HEK293 (cell line): Measurements from ENCODE around the gene GPAM.

Experiments
- GLIS2 ChIP-seq: fragments of 450-650 bp; formaldehyde crosslinking; IDR thresholded peaks from 2 replicates; pipeline ENCODE4 v1.5.1; 2016; ENCODE audit warnings: missing biosample characterization, missing genetic modification characterization
- KLF7 ChIP-seq: fragments of 450-650 bp; formaldehyde crosslinking; IDR thresholded peaks from 2 replicates; pipeline ENCODE4 v1.5.1; 2016; ENCODE audit warnings: missing biosample characterization, missing genetic modification characterization, borderline replicate concordance
- TCF7L2 ChIP-seq: IDR thresholded peaks from 2 replicates; pipeline ENCODE4 v1.6.1; 2011; ENCODE audit warnings: low read depth, mild to moderate bottlenecking, inconsistent platforms, low read length, moderate library complexity, borderline replicate concordance
- ZBTB21 ChIP-seq: fragments of 450-650 bp; formaldehyde crosslinking; IDR thresholded peaks from 2 replicates; pipeline ENCODE4 v1.5.1; 2017; ENCODE audit warnings: missing biosample characterization, missing genetic modification characterization
- ZEB2 ChIP-seq: fragments of 450-650 bp; formaldehyde crosslinking; IDR thresholded peaks from 2 replicates; pipeline ENCODE4 v1.5.1; 2016; ENCODE audit warnings: missing biosample characterization, missing genetic modification characterization
- ZFP3 ChIP-seq: fragments of 450-650 bp; formaldehyde crosslinking; IDR thresholded peaks from 2 replicates; pipeline ENCODE4 v1.5.1; 2016; ENCODE audit warnings: low read depth, missing biosample characterization, missing genetic modification characterization
- ZFP37 ChIP-seq: fragments of 450-650 bp; formaldehyde crosslinking; IDR thresholded peaks from 2 replicates; pipeline ENCODE4 v1.5.1; 2016; ENCODE audit warnings: missing biosample characterization, missing genetic modification characterization
- ZIC2 ChIP-seq: fragments of 450-650 bp; formaldehyde crosslinking; IDR thresholded peaks from 2 replicates; pipeline ENCODE4 v1.5.1; 2016; ENCODE audit warnings: missing biosample characterization, missing genetic modification characterization
- ZNF121 ChIP-seq: fragments of 450-650 bp; formaldehyde crosslinking; IDR thresholded peaks from 2 replicates; pipeline ENCODE4 v1.5.1; 2016; ENCODE audit warnings: missing biosample characterization, missing genetic modification characterization
- ZNF132 ChIP-seq: fragments of 450-650 bp; formaldehyde crosslinking; IDR thresholded peaks from 2 replicates; pipeline ENCODE4 v1.5.1; 2017; ENCODE audit warnings: missing biosample characterization, missing genetic modification characterization, borderline replicate concordance
- ZNF140 ChIP-seq: fragments of 450-650 bp; formaldehyde crosslinking; IDR thresholded peaks from 2 replicates; pipeline ENCODE4 v1.5.1; 2016; ENCODE audit warnings: missing biosample characterization, missing genetic modification characterization
- ZNF174 ChIP-seq: fragments of 450-650 bp; formaldehyde crosslinking; IDR thresholded peaks from 2 replicates; pipeline ENCODE4 v1.5.0; 2017; ENCODE audit warnings: missing biosample characterization, mild to moderate bottlenecking, missing genetic modification characterization
- ZNF184 ChIP-seq: fragments of 450-650 bp; IDR thresholded peaks from 2 replicates; pipeline ENCODE4 v1.5.1; 2018; ENCODE audit warnings: missing biosample characterization, mild to moderate bottlenecking, missing genetic modification characterization
- ZNF2 ChIP-seq: fragments of 450-650 bp; formaldehyde crosslinking; IDR thresholded peaks from 2 replicates; pipeline ENCODE4 v1.5.1; 2016; ENCODE audit warnings: missing biosample characterization, missing genetic modification characterization
- ZNF248 ChIP-seq: fragments of 450-650 bp; formaldehyde crosslinking; IDR thresholded peaks from 2 replicates; pipeline ENCODE4 v1.5.1; 2017; ENCODE audit warnings: missing biosample characterization, missing genetic modification characterization
- ZNF302 ChIP-seq: fragments of 450-650 bp; formaldehyde crosslinking; IDR thresholded peaks from 2 replicates; pipeline ENCODE4 v1.5.1; 2016; ENCODE audit warnings: missing biosample characterization, missing genetic modification characterization, low read depth
- ZNF311 ChIP-seq: fragments of 450-650 bp; formaldehyde crosslinking; IDR thresholded peaks from 2 replicates; pipeline ENCODE4 v1.5.1; 2017; ENCODE audit warnings: missing biosample characterization, missing genetic modification characterization, borderline replicate concordance
- ZNF350 ChIP-seq: fragments of 450-650 bp; formaldehyde crosslinking; IDR thresholded peaks from 2 replicates; pipeline ENCODE4 v1.5.0; 2017; ENCODE audit warnings: missing biosample characterization, mild to moderate bottlenecking, missing genetic modification characterization
- ZNF354C ChIP-seq: fragments of 450-650 bp; formaldehyde crosslinking; IDR thresholded peaks from 2 replicates; pipeline ENCODE4 v1.5.1; 2016; ENCODE audit warnings: missing biosample characterization, missing genetic modification characterization, low read depth, borderline replicate concordance
- ZNF366 ChIP-seq: fragments of 450-650 bp; formaldehyde crosslinking; conservative IDR thresholded peaks from 2 replicates; pipeline ENCODE4 v1.5.1; 2016; ENCODE audit warnings: missing biosample characterization, missing genetic modification characterization
- ZNF501 ChIP-seq: fragments of 450-650 bp; formaldehyde crosslinking; IDR thresholded peaks from 2 replicates; pipeline ENCODE4 v1.5.1; 2016; ENCODE audit warnings: missing biosample characterization, missing genetic modification characterization
- ZNF549 ChIP-seq: fragments of 450-650 bp; IDR thresholded peaks from 2 replicates; pipeline ENCODE4 v1.5.1; 2018; ENCODE audit warnings: missing biosample characterization, missing genetic modification characterization, mild to moderate bottlenecking, inconsistent platforms, moderate library complexity
- ZNF776 ChIP-seq: fragments of 450-650 bp; formaldehyde crosslinking; IDR thresholded peaks from 2 replicates; pipeline ENCODE4 v1.5.0; 2017; ENCODE audit warnings: missing biosample characterization, missing genetic modification characterization, borderline replicate concordance
- ZNF830 ChIP-seq: fragments of 450-650 bp; IDR thresholded peaks from 2 replicates; pipeline ENCODE4 v1.5.0; 2018; ENCODE audit warnings: missing biosample characterization, missing genetic modification characterization, low read depth, mild to moderate bottlenecking, moderate library complexity
- TF ChIP-seq, protein P1 (sequence below): fragments of 450-650 bp; formaldehyde crosslinking; IDR thresholded peaks from 2 replicates; pipeline ENCODE4 v1.5.1; 2017; ENCODE audit warnings: missing biosample characterization, mild to moderate bottlenecking, missing genetic modification characterization, moderate library complexity
- TF ChIP-seq, protein P2 (sequence below): fragments of 450-650 bp; formaldehyde crosslinking; IDR thresholded peaks from 2 replicates; pipeline ENCODE4 v1.5.1; 2016; ENCODE audit warnings: missing biosample characterization, missing genetic modification characterization
- TF ChIP-seq, protein P3 (sequence below): fragments of 450-650 bp; formaldehyde crosslinking; IDR thresholded peaks from 2 replicates; pipeline ENCODE4 v1.5.1; 2016; ENCODE audit warnings: missing biosample characterization, missing genetic modification characterization, borderline replicate concordance
- TF ChIP-seq, protein P4 (sequence below): fragments of 450-650 bp; formaldehyde crosslinking; IDR thresholded peaks from 2 replicates; pipeline ENCODE4 v1.5.1; 2016; ENCODE audit warnings: missing biosample characterization, missing genetic modification characterization, low read depth
- TF ChIP-seq, protein P5 (sequence below): fragments of 450-650 bp; formaldehyde crosslinking; IDR thresholded peaks from 2 replicates; pipeline ENCODE4 v1.5.1; 2016; ENCODE audit warnings: missing biosample characterization, missing genetic modification characterization

GPAM gene

DNA sequence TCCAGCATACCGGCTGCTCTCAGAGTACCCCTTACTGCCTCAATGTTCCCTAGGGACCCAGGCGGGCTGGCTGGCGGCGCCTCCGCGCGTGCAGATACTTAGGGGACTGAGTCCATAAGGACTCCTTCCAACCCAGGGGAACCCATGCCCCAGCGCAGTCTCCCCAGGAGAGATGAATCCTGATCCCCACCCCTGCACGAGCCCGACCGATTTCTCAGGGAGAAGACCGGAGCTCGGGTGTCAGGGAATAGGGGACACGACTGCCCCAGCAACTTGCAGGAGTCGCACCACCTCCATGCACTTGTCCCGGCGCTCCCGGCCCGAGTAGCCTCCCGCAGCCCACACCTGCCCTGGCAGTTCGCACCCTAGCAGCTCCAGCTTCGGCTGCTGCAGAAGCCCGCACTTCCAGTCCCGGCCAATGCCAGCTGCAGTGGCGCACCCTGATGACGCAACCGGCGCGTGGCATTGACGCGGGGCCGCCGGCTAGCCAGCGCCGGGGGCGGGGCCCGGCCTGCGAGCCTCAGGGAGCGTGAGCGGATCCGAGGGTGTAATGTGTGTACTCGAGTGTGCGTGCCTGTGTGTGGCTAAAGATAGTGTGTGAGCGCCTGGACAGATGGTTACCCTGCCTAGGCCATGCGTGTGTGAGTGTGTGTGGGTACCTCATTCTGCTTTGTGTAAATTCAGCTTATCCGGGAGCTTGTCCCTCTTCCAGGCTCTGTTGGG, at the start of gene GPAM (continued):
- no peak for TF ChIP-seq ZNF366 (tag by site-specific recombination)
- no peak for TF ChIP-seq ZNF140 (tag by site-specific recombination)
- no peak for TF ChIP-seq KLF7 (tag by site-specific recombination)
- no peak for TF ChIP-seq ZNF132 (tag by site-specific recombination)
- TF ChIP-seq ZNF174: no peak
- no peak for TF ChIP-seq GLIS2 (tag by site-specific recombination)
- TF ChIP-seq ZNF830 (tag by site-specific recombination): no peak
- no peak for TF ChIP-seq ZNF311 (tag by site-specific recombination)
- TF ChIP-seq ZNF121 (tag by site-specific recombination): no peak
- no peak for TF ChIP-seq ZNF302 (tag by site-specific recombination)
- peak; percentile 43; the same call in 1 of the 2 replicates for TF ChIP-seq ZEB2
- TF ChIP-seq ZFP37 (tag by site-specific recombination): peak; percentile 67; the same call in 1 of the 2 replicates
- peak; percentile 90 for TF ChIP-seq ZNF2
- no peak for TF ChIP-seq ZIC2 (tag by site-specific recombination)
- TF ChIP-seq ZNF248 (tag by site-specific recombination): no peak
- TF ChIP-seq TCF7L2: no peak
- TF ChIP-seq ZNF776 (tag by site-specific recombination): no peak
- no peak for TF ChIP-seq ZNF354C (tag by site-specific recombination)
- no peak for TF ChIP-seq ZNF350 (tag by site-specific recombination)
- peak; percentile 91 for TF ChIP-seq ZNF501
- TF ChIP-seq, protein P1, sequence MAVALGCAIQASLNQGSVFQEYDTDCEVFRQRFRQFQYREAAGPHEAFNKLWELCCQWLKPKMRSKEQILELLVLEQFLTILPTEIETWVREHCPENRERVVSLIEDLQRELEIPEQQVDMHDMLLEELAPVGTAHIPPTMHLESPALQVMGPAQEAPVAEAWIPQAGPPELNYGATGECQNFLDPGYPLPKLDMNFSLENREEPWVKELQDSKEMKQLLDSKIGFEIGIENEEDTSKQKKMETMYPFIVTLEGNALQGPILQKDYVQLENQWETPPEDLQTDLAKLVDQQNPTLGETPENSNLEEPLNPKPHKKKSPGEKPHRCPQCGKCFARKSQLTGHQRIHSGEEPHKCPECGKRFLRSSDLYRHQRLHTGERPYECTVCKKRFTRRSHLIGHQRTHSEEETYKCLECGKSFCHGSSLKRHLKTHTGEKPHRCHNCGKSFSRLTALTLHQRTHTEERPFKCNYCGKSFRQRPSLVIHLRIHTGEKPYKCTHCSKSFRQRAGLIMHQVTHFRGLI (tag by site-specific recombination): peak; percentile 50; the same call in 1 of the 2 replicates
- no peak for TF ChIP-seq ZNF549 (tag by site-specific recombination)
- TF ChIP-seq ZFP3 (tag by site-specific recombination): no peak
- TF ChIP-seq, protein P2, sequence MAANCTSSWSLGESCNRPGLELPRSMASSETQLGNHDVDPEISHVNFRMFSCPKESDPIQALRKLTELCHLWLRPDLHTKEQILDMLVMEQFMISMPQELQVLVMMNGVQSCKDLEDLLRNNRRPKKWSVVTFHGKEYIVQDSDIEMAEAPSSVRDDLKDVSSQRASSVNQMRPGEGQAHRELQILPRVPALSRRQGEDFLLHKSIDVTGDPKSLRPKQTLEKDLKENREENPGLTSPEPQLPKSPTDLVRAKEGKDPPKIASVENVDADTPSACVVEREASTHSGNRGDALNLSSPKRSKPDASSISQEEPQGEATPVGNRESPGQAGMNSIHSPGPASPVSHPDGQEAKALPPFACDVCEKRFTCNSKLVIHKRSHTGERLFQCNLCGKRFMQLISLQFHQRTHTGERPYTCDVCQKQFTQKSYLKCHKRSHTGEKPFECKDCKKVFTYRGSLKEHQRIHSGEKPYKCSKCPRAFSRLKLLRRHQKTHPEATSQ (tag by site-specific recombination): no peak; the same call in 1 of the 2 replicates
- TF ChIP-seq, protein P3, sequence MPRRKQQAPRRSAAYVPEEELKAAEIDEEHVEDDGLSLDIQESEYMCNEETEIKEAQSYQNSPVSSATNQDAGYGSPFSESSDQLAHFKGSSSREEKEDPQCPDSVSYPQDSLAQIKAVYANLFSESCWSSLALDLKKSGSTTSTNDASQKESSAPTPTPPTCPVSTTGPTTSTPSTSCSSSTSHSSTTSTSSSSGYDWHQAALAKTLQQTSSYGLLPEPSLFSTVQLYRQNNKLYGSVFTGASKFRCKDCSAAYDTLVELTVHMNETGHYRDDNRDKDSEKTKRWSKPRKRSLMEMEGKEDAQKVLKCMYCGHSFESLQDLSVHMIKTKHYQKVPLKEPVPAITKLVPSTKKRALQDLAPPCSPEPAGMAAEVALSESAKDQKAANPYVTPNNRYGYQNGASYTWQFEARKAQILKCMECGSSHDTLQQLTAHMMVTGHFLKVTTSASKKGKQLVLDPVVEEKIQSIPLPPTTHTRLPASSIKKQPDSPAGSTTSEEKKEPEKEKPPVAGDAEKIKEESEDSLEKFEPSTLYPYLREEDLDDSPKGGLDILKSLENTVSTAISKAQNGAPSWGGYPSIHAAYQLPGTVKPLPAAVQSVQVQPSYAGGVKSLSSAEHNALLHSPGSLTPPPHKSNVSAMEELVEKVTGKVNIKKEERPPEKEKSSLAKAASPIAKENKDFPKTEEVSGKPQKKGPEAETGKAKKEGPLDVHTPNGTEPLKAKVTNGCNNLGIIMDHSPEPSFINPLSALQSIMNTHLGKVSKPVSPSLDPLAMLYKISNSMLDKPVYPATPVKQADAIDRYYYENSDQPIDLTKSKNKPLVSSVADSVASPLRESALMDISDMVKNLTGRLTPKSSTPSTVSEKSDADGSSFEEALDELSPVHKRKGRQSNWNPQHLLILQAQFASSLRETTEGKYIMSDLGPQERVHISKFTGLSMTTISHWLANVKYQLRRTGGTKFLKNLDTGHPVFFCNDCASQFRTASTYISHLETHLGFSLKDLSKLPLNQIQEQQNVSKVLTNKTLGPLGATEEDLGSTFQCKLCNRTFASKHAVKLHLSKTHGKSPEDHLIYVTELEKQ (tag by site-specific recombination): peak; percentile 6; the same call in 1 of the 2 replicates
- TF ChIP-seq ZBTB21 (tag by site-specific recombination): peak; percentile 67; the same call in 1 of the 2 replicates
- TF ChIP-seq ZNF184 (tag by site-specific recombination): no peak
- TF ChIP-seq, protein P4, sequence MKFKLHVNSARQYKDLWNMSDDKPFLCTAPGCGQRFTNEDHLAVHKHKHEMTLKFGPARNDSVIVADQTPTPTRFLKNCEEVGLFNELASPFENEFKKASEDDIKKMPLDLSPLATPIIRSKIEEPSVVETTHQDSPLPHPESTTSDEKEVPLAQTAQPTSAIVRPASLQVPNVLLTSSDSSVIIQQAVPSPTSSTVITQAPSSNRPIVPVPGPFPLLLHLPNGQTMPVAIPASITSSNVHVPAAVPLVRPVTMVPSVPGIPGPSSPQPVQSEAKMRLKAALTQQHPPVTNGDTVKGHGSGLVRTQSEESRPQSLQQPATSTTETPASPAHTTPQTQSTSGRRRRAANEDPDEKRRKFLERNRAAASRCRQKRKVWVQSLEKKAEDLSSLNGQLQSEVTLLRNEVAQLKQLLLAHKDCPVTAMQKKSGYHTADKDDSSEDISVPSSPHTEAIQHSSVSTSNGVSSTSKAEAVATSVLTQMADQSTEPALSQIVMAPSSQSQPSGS (tag by site-specific recombination): peak; percentile 81
- TF ChIP-seq, protein P5, sequence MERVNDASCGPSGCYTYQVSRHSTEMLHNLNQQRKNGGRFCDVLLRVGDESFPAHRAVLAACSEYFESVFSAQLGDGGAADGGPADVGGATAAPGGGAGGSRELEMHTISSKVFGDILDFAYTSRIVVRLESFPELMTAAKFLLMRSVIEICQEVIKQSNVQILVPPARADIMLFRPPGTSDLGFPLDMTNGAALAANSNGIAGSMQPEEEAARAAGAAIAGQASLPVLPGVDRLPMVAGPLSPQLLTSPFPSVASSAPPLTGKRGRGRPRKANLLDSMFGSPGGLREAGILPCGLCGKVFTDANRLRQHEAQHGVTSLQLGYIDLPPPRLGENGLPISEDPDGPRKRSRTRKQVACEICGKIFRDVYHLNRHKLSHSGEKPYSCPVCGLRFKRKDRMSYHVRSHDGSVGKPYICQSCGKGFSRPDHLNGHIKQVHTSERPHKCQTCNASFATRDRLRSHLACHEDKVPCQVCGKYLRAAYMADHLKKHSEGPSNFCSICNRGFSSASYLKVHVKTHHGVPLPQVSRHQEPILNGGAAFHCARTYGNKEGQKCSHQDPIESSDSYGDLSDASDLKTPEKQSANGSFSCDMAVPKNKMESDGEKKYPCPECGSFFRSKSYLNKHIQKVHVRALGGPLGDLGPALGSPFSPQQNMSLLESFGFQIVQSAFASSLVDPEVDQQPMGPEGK (tag by site-specific recombination): peak; percentile 69
